Skin of body (tissue), 2 donors: ENCODE data around the gene EWSR1. TPM values are rescaled to one million over a fixed set of nuclear protein-coding genes. Genes with fewer than 3 reads are reported as not detected.
A peak's percentile ranks its signal among the peaks of the same experiment; 100 is the strongest.
"Not testable (repeated sequence)": the region's sequence is repeated elsewhere in the genome, so short reads cannot be mapped to it uniquely, and the experiment has no call there.

Source experiments
- DNase-seq: peaks from one replicate; lab custom pipeline; 2025; lab: John Stamatoyannopoulos, UW
- total RNA-seq: library from RNA; depleted of rRNA; stranded (reverse); fragments of >200 nt; gene quantifications from one replicate; pipeline ENCODE4 v1.2.3, GENCODE V29; 2014

EWSR1 gene
- total RNA-seq, 1 donor from 2014 or later: 117 TPM

- DNase-seq: no peak
Measured at GRCh38 chr22:29334696-29335344, 66.8 kb downstream of the EWSR1 start.

GRCh38 chr22:29335656-29336055 lies 67.6 kb downstream of the EWSR1 start:
- no peak for DNase-seq

- DNase-seq: no peak
Measured at GRCh38 chr22:29336751-29337490, 68.9 kb downstream of the EWSR1 start.

GRCh38 chr22:29337631-29338284 lies 69.7 kb downstream of the EWSR1 start:
- DNase-seq: no peak

GRCh38 chr22:29338398-29338797 lies 70.3 kb downstream of the EWSR1 start:
- DNase-seq: no peak

GRCh38 chr22:29339381-29340235 lies 71.5 kb downstream of the EWSR1 start:
- no peak for DNase-seq

- no peak for DNase-seq
Measured at GRCh38 chr22:29340566-29340965, 72.5 kb downstream of the EWSR1 start.

GRCh38 chr22:29341056-29341848 lies 73.2 kb downstream of the EWSR1 start:
- DNase-seq: no peak

- DNase-seq: no peak
Measured at GRCh38 chr22:29341849-29342127, 73.7 kb downstream of the EWSR1 start.

- no peak for DNase-seq
Measured at GRCh38 chr22:29342177-29342576, 74.1 kb downstream of the EWSR1 start.

GRCh38 chr22:29342577-29343312 lies 74.7 kb downstream of the EWSR1 start:
- no peak for DNase-seq

GRCh38 chr22:29343313-29343805 lies 75.3 kb downstream of the EWSR1 start:
- DNase-seq: peak; percentile 56

GRCh38 chr22:29344137-29344536 lies 76.1 kb downstream of the EWSR1 start:
- no peak for DNase-seq

GRCh38 chr22:29344889-29345288 lies 76.8 kb downstream of the EWSR1 start:
- DNase-seq: not testable (repeated sequence)

- DNase-seq: no peak
Measured at GRCh38 chr22:29345932-29346331, 77.9 kb downstream of the EWSR1 start.

- no peak for DNase-seq
Measured at GRCh38 chr22:29346659-29347058, 78.6 kb downstream of the EWSR1 start.

GRCh38 chr22:29348041-29348440 lies 80.0 kb downstream of the EWSR1 start:
- no peak for DNase-seq

GRCh38 chr22:29348956-29349355 lies 80.9 kb downstream of the EWSR1 start:
- DNase-seq: no peak
